Activated T-helper 1 cell treated with anti-CD3 and anti-CD28 coated beads, Interleukin-2, amount 50 U/mL, for 16 hours (primary cell): ENCODE data around the gene ABCC2.

Source experiments
- DNase-seq, 2 donors: peaks; one replicate each; pipeline ENCODE4 v3.0.0-alpha.2; 2020; ENCODE audit warnings: low read depth in 1 of 2, low spot score in 1 of 2

ABCC2 gene

DNA sequence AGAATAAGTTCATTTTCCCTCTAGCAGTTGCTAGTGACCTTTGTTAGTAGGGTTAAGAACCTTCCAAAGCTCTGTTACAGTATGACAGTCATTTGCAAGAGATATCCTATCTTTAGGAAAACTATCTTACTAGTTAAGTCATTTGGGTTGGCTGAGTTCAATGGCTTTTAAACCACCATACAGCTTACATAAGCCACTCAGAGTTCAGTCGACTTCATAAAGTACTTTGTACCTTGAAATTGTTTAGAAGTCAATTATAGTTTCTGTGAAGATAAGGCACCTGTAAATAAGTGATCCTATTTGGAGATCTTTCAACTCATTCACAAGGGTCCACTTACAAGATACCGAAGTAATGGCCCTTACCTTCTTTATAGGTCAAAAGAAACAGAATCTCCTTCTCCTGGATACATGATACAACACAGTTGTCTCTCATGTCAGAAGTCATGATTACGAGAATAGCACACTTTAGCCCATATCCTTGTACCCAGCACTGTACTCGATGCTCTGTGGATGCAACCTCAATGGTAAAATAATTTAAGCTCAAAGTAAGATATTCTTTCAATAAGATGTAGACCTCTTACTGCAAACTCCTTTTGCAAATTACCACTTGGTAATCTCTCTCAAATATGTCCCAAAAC is 11.9 kb upstream of the ABCC2 start:
- no peak for DNase-seq

DNA sequence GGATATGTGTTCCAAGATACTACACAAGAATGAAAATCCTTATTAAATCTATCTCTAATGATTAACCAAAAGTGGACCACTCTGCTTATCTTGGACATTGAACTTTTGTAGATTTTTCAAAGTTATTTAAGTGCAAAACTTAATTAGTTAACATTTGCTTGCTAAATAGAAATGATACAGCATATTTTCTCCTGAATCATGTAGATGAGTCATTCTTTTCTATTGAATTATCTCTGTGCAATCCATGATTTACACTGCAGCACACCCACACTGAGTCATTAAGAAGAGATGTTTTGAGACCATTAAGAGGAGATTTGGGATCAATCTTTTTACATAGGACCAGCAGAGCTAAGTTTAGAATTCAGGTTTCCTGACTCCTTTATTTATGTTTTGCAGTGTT is 6.6 kb upstream of the ABCC2 start:
- no peak for DNase-seq

DNA sequence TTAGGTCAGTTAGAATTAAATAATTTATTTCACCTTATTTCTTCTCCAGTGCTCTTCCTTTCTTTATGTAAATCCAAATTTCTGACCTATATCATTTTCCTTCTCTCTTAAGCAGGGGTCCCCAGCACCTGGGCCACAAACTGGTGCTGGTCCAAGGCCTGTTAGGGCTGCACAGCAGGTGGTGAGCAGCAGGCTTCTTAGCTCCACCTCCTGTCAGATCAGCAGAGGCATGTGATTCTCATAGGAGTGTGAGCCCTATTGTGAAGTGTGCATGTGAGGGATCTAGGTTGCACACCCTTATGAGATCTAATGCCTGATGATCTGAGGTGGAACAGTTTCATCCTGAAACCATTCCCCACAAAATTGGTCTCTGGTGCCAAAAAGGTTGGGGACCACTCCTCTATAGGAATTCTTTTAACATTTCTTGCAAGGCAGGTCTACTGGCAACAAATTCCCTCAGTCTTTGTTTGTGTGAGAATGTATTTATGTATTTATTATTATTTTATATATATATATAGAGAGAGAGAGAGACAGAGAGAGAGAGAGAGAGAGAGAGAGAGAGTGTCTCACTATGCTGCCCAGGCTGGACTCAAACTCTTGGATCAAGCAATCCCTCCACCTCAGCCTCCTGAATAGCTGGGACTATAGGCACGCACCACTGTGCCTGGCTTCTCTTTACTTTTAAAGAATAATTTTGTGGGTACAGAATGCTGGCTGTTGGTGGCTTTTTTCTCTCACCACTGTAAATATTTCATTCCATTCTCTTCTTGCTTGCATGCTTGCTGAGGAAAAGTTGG is 4.3 kb upstream of the ABCC2 start:
- DNase-seq = no peak

DNA sequence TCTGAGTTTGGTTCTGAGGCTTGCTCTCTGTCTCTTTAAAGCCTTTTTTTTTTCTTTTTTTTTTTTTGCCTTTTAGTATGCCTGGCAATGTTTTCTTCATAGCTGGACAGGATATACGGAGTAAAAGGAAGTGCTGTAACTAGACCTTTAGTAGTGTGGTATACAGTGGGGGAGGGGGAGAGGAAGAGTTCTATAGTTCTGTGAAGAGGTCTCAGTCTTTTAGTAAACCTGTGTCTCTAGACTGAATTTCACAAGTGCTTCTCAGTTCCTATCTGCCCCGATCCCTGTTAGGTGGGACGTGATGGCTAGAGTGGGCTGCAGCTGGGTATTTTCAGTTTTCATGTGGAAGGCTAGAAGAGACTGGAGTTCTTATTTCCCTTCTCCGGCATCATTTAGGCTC is 3.1 kb upstream of the ABCC2 start:
- DNase-seq = no peak

DNA sequence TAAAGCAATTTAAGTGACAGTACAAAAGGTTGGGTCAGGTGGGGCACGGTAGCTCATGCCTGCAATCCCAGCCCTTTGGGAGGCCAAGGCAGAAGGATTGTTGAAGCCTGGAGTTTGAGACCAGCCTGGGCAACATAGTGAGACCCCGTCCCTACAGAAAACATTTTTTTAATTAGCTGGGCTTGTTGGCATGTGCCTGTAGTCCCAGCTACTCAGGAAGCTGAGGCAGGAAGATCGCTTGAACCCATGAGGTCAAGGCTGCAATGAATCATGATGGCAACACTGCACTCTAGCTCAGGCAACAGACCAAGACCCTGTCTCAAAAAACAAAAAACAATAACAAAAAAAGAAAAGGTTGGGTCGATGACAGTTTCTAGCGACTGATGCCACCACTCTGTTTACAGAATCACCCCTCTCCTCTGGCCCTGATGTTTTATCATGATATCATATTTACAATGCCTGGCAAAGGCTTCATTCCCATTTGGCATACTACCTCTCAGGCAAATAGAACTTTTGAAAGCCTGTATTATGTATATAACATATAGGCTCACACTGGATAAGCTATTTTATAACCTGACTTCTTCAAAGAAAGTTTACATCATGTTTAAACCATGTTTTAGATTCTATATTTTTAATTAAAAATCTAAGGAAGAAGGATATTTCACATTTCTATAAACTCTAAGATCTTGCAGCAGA is 558 bp upstream of the ABCC2 start:
- DNase-seq = no peak

DNA sequence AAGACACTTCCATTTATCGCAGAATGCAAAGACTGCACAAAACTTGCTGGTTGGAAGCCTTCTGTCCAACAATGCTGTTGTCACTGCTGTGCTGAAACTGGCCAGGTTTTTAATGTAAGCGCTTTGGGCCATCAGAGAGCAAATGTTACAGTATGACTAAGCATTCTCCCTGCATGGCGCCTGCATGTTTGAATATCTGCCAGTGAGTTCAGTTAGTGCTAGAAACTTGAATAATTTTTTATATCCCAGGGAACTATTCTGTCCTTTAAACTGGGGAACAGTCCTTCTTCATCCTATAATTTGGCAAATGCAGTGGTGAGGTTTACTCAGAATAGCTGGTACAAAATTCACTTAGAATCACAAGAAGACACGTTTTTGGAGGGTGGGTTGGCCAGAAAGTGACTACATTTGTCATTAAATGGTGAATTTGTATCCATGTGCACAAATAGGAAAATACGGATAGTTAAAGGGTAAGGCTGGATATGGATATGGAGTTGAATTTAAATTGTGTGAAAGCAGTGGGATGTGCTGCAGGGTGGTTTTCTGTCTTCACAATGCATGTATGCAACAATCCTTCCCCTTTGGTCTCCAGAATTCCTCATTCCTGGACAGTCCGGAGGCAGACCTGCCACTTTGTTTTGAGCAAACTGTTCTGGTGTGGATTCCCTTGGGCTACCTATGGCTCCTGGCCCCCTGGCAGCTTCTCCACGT is 1.7 kb downstream of the ABCC2 start:
- DNase-seq = no peak

DNA sequence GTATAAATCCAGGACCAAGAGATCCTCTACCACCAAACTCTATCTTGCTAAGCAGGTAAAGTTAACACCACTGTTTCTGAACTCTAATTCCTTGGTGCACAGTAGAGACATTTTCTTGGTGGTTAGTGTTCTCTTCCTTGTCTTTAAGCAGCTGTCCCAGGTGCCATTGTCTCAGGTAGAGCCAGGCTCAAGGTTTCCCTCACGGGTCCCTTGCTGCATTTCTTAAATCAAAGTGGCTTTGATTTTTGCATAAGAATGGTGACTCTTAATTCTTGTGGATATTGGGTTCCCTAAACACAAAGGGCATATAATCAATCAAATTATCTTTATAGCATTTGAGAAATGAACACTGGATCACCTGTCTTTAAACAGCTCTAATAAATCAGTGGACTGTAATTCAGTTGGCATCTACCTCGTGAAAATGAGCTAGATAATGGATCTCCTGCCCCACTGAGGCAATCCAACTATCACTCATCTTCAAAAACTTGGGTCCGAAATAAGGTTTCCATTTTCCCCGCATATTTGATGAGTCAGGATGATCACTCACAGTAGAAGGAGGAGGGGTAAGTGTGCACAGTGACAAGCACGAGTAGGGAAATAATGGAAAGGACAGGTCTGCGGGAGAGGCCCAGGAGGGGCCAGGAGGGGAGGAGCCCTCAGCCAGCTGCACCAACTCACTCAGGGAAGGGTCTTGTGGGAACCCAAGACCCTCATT is 2.4 kb downstream of the ABCC2 start:
- no peak for DNase-seq

DNA sequence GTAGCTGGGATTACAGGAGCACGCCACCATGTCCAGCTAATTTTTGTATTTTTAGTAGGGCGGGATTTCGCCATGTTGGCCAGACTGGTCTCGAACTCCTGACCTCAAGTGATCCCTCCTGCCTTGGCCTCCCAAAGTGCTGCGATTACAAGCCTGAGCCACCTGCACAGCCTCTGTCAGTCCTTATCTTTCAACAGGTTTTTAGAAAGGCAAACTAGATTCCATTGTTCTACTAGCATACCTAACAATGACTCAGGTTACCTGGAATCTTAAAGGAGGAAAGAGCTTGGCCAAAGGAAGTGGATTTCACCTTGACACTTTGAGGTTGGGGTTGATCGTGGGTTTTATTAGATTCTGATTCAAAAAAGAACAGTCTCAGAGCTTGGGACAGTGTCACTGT is 3.2 kb downstream of the ABCC2 start:
- no peak for DNase-seq

DNA sequence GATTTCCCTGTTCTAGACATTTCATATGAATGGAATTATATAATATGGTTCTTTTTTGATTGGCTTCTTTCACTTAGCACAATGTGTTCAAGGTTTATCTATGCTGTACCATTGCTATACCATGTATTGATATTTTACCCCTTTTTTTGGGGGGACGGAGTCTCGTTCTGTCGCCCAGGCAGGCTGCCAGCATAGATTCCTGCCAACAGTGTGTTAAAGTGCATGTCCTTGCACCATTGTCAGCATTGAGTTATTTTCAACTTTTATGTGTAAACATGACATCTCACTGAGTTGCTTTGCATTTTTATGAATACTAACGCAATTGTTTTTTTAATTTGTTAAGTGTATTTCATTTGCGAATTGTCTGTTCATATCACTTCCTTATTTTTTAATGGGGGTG is 4.9 kb downstream of the ABCC2 start:
- DNase-seq = no peak

DNA sequence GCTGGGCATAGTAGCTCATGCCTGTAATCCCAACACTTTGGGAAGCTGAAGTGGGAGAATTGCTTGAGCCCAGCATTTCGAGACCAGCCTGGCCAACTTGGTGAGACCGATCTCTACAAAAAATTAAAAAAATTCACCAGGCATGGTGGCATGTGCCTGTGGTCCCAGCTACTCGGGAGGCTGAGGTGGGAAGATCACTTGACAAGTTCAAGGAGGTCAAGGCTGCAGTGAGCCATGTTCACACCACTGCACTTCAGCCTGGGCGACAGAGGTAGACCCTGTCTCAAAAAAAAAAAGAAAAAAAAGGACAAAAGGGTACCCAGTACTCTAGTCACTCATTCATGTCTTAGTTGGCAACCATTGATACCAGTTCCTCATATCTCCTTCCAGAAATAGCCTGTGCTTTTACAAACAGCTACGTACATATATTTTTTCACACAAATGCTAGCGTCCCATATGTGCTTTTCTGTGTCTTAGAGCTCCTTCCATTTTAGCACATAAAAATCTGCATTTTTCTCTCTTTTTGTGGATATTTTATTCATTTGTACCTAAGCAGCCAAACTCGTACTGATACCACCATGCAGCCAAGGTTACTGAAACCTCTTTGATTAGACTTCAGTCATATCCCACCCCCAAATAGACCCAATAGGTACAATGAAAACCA is 5.5 kb downstream of the ABCC2 start:
- no peak for DNase-seq

DNA sequence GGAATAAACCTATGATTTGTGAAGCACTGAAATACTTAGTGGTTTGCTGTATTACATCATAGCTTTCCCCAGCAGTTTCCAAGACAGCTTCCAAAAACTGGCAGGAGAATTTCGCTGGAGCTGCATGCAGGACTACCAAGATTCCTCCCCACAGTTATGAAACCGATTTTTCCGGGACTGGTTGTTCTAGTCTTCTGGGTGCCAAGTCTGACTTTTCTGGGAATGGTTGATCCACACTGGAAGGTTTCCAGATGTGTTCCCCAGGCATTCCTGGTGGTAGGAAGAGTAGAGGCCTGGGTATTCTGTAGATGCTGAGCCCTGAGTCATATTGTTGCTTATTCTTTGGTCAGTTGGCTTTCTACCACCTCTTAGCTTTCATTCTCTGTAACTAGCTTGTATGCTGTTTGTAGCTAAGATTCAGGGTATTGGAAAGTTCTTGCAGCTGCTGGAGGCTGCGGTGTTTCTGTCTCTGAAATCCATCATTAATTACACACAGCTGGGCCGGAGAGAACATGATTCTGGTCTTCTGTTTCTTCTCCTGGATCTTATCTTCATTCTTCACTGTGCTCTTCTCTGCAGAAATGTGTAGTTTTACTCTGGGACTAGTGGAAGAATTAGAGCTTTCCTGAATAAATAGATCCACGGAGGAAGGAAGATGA is 6.3 kb downstream of the ABCC2 start:
- DNase-seq = no peak

DNA sequence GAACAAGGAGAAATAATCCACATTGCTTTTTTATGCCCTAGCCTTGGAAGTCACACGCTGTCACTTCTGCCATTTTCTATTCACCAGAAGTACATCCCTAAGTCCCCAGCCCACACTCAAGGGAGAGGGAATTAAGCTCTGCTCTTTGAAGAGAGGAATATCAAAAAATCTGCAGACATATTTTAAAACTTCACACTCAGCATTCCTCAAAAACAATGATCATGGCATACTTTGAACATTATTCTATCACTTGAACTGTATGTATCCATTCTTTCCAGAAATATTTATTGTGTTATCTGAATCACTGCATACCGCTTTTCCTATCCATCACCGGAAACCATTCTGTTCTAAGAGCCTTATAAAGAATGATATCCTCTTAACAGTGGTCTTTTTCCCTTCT is 9.4 kb downstream of the ABCC2 start:
- DNase-seq = no peak

DNA sequence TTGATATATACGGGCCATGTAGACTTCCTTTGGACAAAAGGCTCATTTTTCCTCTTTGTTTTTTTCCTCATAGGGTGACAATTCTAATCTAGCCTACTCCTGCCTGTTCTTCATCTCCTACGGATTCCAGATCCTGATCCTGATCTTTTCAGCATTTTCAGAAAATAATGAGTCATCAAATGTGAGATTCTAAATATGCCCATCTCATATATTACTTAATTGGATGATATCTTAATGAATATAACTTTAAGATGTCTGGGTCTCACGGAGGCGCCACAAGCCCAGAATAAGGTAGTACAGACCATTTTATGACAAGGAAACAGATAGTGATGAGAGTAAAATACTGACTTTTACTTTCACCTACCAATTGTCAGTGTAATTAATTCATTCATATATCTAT is 11.4 kb downstream of the ABCC2 start:
- no peak for DNase-seq

DNA sequence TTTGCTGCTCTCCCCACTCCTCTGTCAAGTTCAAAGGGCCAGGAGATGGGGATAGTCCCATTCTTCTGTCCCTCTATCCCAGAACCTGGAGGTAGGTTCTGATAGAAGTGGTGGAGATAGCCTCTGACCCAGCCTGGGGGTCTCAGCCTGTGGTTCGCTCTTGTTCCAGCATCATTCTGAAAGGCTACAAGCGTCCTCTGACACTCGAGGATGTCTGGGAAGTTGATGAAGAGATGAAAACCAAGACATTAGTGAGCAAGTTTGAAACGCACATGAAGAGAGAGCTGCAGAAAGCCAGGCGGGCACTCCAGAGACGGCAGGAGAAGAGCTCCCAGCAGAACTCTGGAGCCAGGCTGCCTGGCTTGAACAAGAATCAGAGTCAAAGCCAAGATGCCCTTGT is 14.5 kb downstream of the ABCC2 start:
- DNase-seq = no peak

DNA sequence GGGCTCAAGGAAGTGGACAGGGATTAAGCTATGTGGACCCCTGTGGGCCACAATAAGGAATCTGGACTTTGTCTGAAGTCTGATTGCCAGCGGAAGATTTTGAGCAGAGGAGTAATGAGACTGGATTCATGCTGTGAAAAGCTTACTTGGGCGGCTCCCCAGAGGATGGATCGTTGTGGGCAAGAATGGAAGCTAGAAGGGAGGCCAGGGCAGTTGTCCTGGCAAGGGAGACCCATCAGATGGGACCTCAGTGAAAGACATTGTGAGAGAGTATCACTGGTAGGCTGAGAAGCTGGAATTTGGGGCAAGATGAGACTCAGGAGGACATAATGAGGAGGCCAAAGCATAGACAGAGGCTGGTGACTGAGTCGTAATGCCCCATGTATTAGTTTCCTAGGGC is 15.6 kb downstream of the ABCC2 start:
- DNase-seq = no peak

DNA sequence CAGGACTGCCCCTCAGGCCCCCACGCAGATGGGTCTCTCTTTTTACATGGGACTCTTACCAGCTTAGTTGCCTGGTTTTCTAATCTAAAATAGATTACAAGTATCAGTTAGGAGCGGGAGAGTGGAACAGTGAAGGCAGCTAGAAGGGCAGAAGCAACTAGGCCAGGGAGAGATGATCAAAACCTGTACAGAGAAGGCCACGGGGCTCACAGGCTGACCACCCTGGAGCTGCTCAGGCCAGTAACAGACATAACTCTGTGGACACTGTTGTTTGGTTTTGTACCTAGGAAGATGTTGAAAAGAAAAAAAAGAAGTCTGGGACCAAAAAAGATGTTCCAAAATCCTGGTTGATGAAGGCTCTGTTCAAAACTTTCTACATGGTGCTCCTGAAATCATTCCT is 16.5 kb downstream of the ABCC2 start:
- no peak for DNase-seq

DNA sequence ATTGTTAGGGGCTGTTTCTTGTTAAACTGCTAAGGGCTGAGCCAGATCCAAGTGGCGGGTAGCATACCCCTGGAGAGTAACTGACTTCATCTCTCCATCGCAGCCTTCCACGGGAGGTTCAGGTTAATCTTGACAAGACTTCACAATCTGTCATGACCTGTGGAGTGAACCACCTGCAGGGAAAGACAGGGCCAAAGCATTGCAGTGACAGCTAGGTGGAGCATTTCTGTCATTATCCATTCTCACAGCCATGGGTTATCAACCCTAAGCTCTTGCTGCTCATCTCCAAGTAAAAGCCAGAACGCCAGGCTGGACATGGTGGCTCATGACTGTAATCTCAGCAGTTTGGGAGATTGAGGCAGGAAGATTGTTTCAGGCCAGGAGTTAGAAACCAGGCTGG is 17.2 kb downstream of the ABCC2 start:
- DNase-seq = no peak

DNA sequence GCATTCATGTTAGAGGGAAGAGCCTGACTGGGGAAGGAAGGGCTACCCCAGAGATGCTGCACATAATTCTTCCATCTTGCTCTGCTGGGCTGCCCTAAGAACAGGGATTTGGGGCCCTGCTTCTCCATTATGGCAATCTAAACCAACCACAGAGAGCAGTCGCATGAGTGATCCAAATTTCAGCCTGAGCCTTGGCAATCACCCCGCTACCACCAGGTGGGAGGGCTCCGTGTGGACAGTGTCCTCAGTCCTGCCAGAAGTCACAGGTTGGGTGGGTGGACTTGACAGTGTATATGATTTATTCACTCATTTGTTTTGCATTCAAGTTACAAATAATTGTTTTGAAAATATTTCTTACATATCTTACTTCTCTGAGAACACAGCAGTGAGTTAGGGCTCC is 22.0 kb downstream of the ABCC2 start:
- DNase-seq = no peak

DNA sequence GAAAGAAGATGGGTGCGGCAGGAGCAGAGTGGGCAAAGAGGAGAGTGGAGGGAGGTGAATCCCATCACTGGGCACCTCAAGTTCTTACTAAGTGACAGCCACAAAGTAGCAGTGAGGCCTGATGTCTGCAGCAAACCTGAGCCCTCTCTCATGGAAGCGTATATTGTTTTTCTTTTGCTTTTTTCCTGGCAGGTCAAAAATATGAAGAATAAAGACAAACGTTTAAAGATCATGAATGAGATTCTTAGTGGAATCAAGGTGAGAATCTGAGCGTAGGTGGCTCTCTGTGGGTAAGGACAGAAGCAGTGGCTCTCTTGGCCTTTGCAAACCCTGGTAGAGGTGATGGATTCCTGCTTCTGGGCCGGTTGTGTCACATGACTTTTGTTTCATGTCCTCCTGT is 22.8 kb downstream of the ABCC2 start:
- no peak for DNase-seq

DNA sequence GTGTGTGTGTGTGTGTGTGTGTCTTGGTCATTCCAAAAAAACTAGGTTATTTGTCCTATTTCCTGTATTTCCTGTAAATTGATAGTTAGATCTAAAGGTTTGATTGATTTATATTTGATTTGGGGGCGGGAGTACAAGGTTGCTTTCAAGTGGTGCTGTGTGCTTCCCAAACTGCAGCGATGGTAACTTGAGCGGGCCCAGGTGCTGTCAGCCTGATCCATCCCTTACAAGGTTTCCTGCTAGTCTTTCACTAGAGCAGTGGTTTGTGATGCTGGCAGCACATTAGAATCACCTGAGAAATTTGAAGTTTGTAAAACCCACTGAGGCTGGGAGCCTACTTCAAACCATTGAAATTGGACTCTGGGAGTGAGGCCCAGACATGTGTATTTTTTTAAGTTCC is 23.7 kb downstream of the ABCC2 start:
- no peak for DNase-seq
